HG03558 (cell line): Measurements from ENCODE around the gene EPHB2.

ENCODE experiments used
- ATAC-seq: cut with Tn5 transposase; IDR thresholded peaks from one replicate; pipeline ENCODE4 v1.9.1; 2021; ENCODE audit warnings: moderate number of reproducible peaks; ENCODE audit not compliant: unreplicated experiment; ENCODE audit errors: extremely low read depth

EPHB2 gene

GRCh38 chr1:22896184-22896583 lies 185.5 kb downstream of the EPHB2 start:
- no peak for ATAC-seq

GRCh38 chr1:22900451-22900850 lies 189.8 kb downstream of the EPHB2 start:
- no peak for ATAC-seq

- ATAC-seq, result no peak
Measured at GRCh38 chr1:22903113-22903512, 192.5 kb downstream of the EPHB2 start.

- no peak for ATAC-seq
Measured at GRCh38 chr1:22906968-22907367, 196.3 kb downstream of the EPHB2 start.

GRCh38 chr1:22907528-22907927 lies 196.9 kb downstream of the EPHB2 start:
- no peak for ATAC-seq

DNA sequence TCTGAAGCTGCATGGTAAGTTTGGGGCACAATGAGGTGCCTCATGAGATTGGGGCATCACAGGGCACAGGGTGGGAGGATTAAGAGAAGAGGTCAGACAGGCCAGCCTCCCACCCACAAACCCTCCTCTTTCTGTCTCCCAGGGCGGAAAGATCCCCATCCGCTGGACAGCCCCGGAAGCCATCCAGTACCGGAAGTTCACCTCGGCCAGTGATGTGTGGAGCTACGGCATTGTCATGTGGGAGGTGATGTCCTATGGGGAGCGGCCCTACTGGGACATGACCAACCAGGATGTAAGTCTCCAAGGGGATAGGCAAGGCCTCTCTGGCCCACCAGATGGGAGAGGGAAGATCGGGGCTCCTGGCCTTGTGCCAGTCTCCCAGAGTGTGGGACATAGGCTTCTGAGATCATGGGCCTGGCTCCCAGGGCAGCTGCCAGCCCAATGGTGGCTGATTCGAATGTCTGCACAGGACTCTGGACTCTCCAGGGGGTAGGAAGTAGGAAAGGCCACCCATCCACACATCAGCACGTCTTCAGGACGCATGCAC lies 198.3 kb downstream of the EPHB2 start:
- ATAC-seq, result no peak

- ATAC-seq, result no peak
Measured at GRCh38 chr1:22910286-22910685, 199.6 kb downstream of the EPHB2 start.

DNA sequence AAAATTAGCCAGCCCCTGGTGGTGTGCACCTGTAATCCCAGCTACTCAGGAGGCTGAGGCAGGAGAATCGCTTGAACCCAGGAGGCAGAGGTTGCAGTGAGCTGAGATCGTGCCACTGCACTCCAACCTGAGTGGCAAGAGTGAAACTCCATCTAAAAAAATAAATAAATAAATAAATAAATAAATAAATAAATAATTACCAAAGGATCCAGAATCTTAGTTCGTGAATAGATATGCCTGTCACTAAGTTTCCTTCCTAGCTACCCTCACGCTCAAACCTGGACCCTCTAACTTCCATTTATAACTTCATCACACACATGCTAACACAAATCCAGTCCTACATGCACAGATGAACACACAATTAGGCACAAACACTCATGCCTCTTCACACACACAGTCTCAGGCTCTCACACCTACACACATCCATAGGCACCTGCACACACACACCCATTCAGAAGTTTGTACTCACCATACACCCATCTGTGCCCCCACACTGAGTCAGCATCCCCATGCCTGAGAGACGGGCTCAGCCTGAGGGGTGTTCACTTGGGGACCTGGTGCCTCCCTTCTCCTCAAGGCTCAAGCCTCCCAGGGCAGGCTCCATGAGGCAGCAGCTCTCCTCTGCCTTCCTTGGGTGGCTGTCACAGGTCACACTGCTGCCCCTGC lies 200.5 kb downstream of the EPHB2 start:
- ATAC-seq, result no peak

- no peak for ATAC-seq
Measured at GRCh38 chr1:22912311-22912710, 201.7 kb downstream of the EPHB2 start.

DNA sequence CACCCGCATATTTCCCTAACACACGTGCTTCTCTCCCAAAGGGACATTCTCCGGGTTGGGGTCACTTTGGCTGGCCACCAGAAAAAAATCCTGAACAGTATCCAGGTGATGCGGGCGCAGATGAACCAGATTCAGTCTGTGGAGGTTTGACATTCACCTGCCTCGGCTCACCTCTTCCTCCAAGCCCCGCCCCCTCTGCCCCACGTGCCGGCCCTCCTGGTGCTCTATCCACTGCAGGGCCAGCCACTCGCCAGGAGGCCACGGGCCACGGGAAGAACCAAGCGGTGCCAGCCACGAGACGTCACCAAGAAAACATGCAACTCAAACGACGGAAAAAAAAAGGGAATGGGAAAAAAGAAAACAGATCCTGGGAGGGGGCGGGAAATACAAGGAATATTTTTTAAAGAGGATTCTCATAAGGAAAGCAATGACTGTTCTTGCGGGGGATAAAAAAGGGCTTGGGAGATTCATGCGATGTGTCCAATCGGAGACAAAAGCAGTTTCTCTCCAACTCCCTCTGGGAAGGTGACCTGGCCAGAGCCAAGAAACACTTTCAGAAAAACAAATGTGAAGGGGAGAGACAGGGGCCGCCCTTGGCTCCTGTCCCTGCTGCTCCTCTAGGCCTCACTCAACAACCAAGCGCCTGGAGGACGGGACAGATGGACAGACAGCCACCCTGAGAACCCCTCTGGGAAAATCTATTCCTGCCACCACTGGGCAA lies 202.9 kb downstream of the EPHB2 start:
- no peak for ATAC-seq

GRCh38 chr1:22914156-22914555 lies 203.5 kb downstream of the EPHB2 start:
- ATAC-seq, result no peak

DNA sequence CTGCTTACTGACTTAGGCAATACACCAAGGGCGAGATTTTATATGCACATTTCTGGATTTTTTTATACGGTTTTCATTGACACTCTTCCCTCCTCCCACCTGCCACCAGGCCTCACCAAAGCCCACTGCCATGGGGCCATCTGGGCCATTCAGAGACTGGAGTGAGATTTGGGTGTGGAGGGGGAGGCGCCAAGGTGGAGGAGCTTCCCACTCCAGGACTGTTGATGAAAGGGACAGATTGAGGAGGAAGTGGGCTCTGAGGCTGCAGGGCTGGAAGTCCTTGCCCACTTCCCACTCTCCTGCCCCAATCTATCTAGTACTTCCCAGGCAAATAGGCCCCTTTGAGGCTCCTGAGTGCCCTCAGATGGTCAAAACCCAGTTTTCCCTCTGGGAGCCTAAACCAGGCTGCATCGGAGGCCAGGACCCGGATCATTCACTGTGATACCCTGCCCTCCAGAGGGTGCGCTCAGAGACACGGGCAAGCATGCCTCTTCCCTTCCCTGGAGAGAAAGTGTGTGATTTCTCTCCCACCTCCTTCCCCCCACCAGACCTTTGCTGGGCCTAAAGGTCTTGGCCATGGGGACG lies 204.1 kb downstream of the EPHB2 start:
- no peak for ATAC-seq

DNA sequence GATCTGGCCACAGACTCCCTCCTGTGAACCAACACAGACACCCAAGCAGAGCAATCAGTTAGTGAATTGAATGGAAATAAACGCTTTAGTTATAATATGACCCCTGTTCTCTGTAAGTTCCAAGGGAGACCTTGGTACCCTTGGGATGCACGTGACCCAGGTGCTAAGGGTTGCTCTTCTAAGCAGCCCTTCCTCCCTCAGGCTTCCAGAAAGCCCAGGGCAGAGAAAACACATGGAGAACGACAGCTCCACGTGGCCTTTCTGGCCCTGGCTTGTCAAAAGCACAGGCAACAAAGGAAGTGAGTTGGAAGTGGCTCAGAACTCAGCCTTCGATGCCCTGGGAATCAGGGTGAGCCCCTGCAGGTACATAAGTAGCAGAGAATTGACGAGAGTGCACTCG lies 204.6 kb downstream of the EPHB2 start:
- no peak for ATAC-seq

DNA sequence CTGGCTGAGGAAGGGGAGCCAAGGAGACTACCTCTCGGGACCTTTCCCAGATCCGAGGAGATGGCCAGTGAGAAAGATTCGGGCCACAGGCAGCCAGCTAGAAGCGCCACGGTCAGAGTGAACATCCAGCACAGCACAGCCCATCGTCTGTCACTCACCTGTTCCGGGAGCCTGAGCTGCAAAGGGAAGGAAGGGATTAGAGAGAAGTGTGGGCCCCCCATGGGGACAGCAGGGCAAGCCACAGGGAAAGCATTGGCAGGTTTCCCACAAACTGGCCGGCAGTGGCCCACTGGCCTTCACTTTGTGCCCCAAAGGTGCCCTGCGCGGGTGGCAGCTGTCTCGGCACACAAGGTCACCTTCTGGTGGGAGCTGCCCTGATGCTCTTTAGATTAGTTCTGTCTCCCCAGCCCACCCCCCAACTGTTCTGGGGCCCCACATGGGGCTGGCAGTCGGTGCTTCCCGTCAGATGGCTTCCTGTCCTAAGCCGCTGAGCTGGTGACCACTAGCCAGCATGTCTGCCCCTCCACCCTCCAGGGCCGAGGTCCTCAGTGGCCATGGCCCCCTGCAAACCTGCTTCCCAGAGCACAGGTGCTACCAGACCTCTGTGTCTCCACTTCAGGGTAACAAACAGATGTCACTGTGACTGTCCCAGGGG lies 205.3 kb downstream of the EPHB2 start:
- ATAC-seq, result no peak

DNA sequence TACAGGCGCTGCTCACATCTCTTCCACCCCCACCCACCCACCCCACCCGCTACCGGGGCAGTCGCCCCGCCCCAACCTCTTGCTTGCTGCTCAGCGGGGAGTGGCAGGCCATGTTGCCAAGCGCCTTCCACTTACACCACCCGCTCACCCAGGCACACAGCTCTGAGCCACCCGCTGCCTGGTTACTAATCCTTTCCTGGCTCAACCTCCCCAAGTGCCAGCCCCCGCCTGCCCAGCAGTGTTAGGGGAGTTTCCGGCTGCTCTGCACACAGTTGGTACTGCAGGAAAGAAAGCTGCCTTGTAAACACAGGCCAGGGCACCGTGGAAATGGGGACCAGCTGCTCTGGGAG lies 205.8 kb downstream of the EPHB2 start:
- ATAC-seq, result no peak

DNA sequence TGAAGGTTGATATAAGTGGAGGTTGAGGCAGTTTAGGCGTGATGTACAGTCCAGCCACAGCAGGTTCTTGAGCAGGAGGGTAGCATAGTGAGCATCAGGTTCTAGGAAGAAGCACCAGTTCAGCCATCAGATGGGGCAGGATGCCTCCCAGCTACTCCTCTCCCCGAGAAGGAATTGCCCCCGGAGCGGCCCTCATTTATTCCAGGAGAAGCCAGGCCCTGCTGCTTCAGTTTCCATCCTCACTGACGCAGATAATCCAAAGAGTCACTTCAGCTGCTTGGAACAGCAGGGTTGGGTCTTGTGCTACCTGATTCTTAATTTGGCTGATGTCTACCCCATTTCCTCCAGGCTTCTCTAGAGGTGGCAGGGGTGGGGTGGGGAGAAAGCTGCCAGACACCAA lies 207.3 kb downstream of the EPHB2 start:
- ATAC-seq, result no peak

DNA sequence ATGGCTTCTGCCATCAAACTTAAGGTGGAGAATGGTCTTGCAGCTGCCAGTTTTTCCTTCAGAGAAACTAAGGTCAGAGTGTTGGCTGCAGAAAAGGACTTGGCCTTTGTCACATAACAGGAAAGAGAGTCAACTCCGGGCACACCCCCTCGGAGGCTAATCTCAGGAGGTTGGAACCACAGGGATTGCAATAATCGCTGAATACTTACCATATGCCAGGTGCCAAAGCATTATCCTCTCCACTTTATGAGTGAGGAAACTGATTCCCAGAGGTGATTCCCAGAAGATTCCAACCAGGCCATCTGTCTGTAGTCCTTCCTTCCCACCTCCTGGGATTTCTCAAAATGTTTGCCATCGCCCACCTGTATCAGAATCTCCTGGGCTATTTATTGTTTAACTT lies 208.0 kb downstream of the EPHB2 start:
- no peak for ATAC-seq

GRCh38 chr1:22919341-22920025 lies 208.8 kb downstream of the EPHB2 start:
- ATAC-seq, result no peak

- no peak for ATAC-seq
Measured at GRCh38 chr1:22920026-22920733, 209.5 kb downstream of the EPHB2 start.
